WTC11 (cell line): ENCODE measurements around the gene SH3D19. TPM values are rescaled to one million over a fixed set of nuclear protein-coding genes. Genes with fewer than 3 reads are reported as not detected.
"Not testable (repeated sequence)": the region's sequence is repeated elsewhere in the genome, so short reads cannot be mapped to it uniquely, and the experiment has no call there.

ENCODE experiments used
- ATAC-seq: fragments of 200-7000 bp; cut with Tn5 transposase; 2 replicates; pipeline ENCODE4 v1.10.0; 2021; ENCODE audit warnings: mild to moderate bottlenecking, moderate library complexity
- CTCF ChIA-PET: fragments of 300-600 bp; sonication (Branson Sonifier 250); formaldehyde crosslinking; loops from one replicate; lab custom pipeline; 2021; ENCODE audit warnings: antibody characterized with exemption; lab: Charles Lee
- POLR2A ChIA-PET: fragments of 350-600 bp; sonication (Branson Sonifier 250); formaldehyde crosslinking; loops from one replicate; lab custom pipeline; 2021; ENCODE audit warnings: antibody characterized with exemption; lab: Charles Lee
- DNase-seq: peaks from one replicate; pipeline ENCODE4 v3.0.0; 2021; ENCODE audit warnings: low spot score
- H3K27ac Mint-ChIP-seq: 2 replicates; pipeline ENCODE4 v1.8.0; 2021; ENCODE audit warnings: mixed read lengths
- H3K27me3 Mint-ChIP-seq: 2 replicates; pipeline ENCODE4 v1.8.0; 2021; ENCODE audit warnings: low read depth, mild to moderate bottlenecking, moderate library complexity, mixed read lengths
- H3K36me3 Mint-ChIP-seq: 2 replicates; pipeline ENCODE4 v1.8.0; 2021; ENCODE audit warnings: mixed read lengths
- H3K4me1 Mint-ChIP-seq: 2 replicates; pipeline ENCODE4 v1.8.0; 2022; ENCODE audit warnings: mixed read lengths
- H3K4me3 Mint-ChIP-seq: 2 replicates; pipeline ENCODE4 v1.8.0; 2021; ENCODE audit warnings: mild to moderate bottlenecking, moderate library complexity, mixed read lengths
- H3K9me3 Mint-ChIP-seq: 2 replicates; pipeline ENCODE4 v1.8.0; 2021; ENCODE audit warnings: mixed read lengths
- AFF4 ChIP-seq: sonication (generic); formaldehyde crosslinking; IDR thresholded peaks from 2 replicates; pipeline ENCODE4 v1.8.1; 2023; ENCODE audit warnings: mild to moderate bottlenecking, missing genetic modification reagents, borderline replicate concordance
- CTCF ChIP-seq: fragments of 200-600 bp; IDR thresholded peaks from 2 replicates; pipeline ENCODE4 v1.8.0; 2022; ENCODE audit warnings: antibody characterized with exemption
- ETV6 ChIP-seq: sonication (generic); formaldehyde crosslinking; IDR thresholded peaks from 2 replicates; pipeline ENCODE4 v1.8.1; 2022; ENCODE audit warnings: mild to moderate bottlenecking, missing genetic modification reagents
- GABPB1 ChIP-seq: sonication (generic); formaldehyde crosslinking; IDR thresholded peaks from 2 replicates; pipeline ENCODE4 v1.8.1; 2023; ENCODE audit warnings: mild to moderate bottlenecking, missing genetic modification reagents
- MAX ChIP-seq: sonication (generic); formaldehyde crosslinking; IDR thresholded peaks from 2 replicates; pipeline ENCODE4 v1.8.0; 2022; ENCODE audit warnings: mild to moderate bottlenecking, missing genetic modification reagents
- SMAD4 ChIP-seq: sonication (generic); formaldehyde crosslinking; IDR thresholded peaks from 2 replicates; pipeline ENCODE4 v1.8.0; 2022; ENCODE audit warnings: mild to moderate bottlenecking, missing genetic modification reagents
- ZNF317 ChIP-seq: sonication (generic); formaldehyde crosslinking; IDR thresholded peaks from 2 replicates; pipeline ENCODE4 v1.8.1; 2023; ENCODE audit warnings: low read depth, mild to moderate bottlenecking, moderate library complexity, missing genetic modification reagents, borderline replicate concordance
- total RNA-seq: library from RNA; stranded (reverse); gene quantifications from 3 replicates; pipeline ENCODE4 v1.2.3, GENCODE V29; 2021

SH3D19 gene
- total RNA-seq, 1 experiment from 2014 or later = 41.6 TPM

DNA sequence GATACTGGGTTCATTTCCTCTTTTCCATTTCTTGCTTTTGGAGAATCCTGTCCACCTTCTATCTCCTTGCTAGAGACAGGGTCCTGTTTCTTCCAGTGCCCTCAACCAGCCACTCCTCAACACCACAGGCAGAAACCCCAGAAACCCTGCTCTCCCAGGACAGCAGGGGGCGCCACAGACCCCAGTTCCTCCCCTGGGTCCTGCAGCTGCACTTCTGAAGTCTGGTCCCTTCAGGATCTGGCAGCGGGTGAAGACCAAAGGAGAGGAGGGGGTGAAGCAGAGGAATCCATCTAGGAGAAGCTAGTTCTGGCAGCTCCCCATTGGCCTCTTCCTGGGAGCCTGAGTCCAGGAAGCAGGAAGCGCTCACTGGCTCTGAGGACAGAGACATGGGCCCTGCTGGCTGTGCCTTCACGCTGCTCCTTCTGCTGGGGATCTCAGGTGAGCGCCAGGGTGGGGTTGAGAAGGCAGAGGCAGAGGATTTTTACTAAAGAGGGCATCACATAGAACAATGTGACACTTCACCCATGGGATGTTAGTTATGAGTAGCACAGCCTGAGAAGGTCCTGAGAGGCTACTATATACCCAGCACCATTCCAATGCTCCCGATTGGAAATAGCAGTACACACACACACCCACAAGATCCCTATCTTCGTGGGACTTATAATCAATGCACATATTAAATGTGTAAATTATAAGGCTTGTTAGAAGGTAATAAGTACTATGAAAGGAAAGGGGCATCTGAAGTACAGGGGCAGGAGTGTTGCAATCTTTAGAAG is 48.4 kb downstream of the SH3D19 start, which contains the start of gene PRSS48:
Gene PRSS48 (plus strand): TSS at position 375 of the 776 bp plus-strand sequence. CDS start 12 bp downstream, at position 387.
- ATAC-seq (peak; percentile 98), DNase-seq (peak; percentile 90)
- ChIA-PET POLR2A (interaction anchor here (0.6 to 0.9 kb wide), 2 partner anchors 81 to 185 kb away, joined by 3 to 4 read pairs; no protein-coding TSS in a partner anchor), CTCF (interaction anchor here (0.6 to 2.8 kb wide), 52 partner anchors 9 to 398 kb away, joined by 3 to 24 read pairs (median 4); partner anchors contain the start of gene SH3D19)
- no peaks in the 10 kb centered on the region for H3K36me3 Mint-ChIP-seq
- no peak within 1 kb of the TSS for H3K4me3 Mint-ChIP-seq
- peaks cover 22% of the 10 kb centered on the region for H3K4me1 Mint-ChIP-seq
- peak within 1 kb of the TSS; percentile 1; the same call in 1 of the 2 replicates for H3K27ac Mint-ChIP-seq
- H3K9me3 Mint-ChIP-seq = no peaks in the 10 kb centered on the region
- no peaks in the 10 kb centered on the region for H3K27me3 Mint-ChIP-seq
- TF ChIP-seq CTCF = peak; percentile 87
- TF ChIP-seq AFF4 (CRISPR knock-in tag) = no peak
- no peak for TF ChIP-seq MAX
- TF ChIP-seq ETV6 (CRISPR knock-in tag) = peak; percentile 50; the same call in 1 of the 2 replicates

DNA sequence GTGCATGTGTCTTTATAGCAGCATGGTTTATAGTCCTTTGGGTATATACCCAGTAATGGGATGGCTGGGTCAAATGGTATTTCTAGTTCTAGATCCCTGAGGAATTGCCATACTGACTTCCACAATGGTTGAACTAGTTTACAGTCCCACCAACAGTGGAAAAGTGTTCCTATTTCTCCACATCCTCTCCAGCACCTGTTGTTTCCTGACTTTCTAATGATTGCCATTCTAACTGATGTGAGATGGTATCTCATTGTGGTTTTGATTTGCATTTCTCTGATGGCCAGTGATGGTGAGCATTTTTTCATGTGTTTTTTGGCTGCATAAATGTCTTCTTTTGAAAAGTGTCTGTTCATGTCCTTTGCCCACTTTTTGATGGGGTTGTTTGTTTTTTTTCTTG is 56.5 kb downstream of the SH3D19 start:
- H3K27me3 Mint-ChIP-seq, POLR2A ChIA-PET, H3K4me1 Mint-ChIP-seq, CTCF ChIA-PET, H3K27ac Mint-ChIP-seq, H3K9me3 Mint-ChIP-seq, ATAC-seq, H3K4me3 Mint-ChIP-seq, DNase-seq: not testable (repeated sequence)
- peaks cover 12% of the 10 kb centered on the region for H3K36me3 Mint-ChIP-seq

- ChIA-PET CTCF (interaction anchor here (2.6 kb wide), 1 partner anchor 8 kb away, joined by 19 read pairs; the partner anchor contains the start of gene PRSS48), POLR2A (no interaction called here)
- TF ChIP-seq ZNF317 (CRISPR knock-in tag) = no peak
- TF ChIP-seq GABPB1 (CRISPR knock-in tag) = peak; percentile 72; the same call in 1 of the 2 replicates
- TF ChIP-seq CTCF = no peak
- TF ChIP-seq SMAD4 (CRISPR knock-in tag) = no peak
- Mint-ChIP-seq H3K4me1 (peaks cover 6% of the 10 kb centered on the region), H3K27ac (no peak overlapping the region), H3K9me3 (peaks cover 5% of the 10 kb centered on the region; the same call in 1 of the 2 replicates), H3K27me3 (no peaks in the 10 kb centered on the region), H3K4me3 (no peak overlapping the region), H3K36me3 (peaks cover 12% of the 10 kb centered on the region)
- ATAC-seq = no peak
- DNase-seq = no peak
Observed at GRCh38 chr4:151267822-151268535, 57.4 kb downstream of the SH3D19 start.
